Activated naive CD4-positive, alpha-beta T cell (primary cell): ENCODE data around the gene ME1.
"Not testable (repeated sequence)": the region's sequence is repeated elsewhere in the genome, so short reads cannot be mapped to it uniquely, and the experiment has no call there.

Experiments used
- DNase-seq, 4 experiments: peaks; one replicate each; lab custom pipeline; 2025; lab: John Stamatoyannopoulos, UW

The ME1 gene

DNA sequence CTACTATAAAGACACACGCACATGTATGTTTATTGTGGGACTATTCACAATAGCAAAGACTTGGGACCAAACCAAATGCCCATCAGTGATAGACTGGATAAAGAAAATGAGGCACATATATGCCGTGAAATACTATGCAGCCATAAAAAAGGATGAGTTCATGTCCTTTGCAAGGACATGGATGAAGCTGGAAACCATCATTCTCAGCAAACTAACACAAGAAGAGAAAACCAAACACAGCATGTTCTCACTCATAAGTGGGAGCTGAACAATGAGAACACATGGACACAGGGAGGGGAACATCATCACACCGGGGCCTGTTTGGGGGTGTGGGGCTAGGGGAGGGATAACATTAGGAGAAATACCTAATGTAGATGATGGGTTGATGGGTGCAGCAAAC, 174.1 kb downstream of the ME1 start:
- DNase-seq = not testable (repeated sequence)

DNA sequence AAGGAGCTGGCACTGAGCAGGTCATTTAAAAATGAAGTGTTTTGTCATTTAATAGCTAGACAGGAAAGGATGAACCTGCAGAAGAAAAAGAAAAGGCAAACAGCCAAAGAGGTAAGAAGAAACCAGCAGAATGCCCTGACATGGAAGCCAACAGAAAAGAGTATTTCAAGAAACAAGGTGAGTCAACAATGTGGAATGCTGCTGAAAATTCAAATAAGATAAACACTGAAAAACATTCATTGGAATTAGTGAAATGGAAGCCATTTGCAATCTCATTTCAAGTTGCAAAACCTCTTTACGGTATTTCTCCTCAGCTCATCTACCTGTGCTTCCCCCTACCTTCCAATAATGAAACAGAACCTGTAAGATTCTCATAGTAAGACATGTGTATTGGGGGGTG, 178.1 kb downstream of the ME1 start:
- DNase-seq = no peak

DNA sequence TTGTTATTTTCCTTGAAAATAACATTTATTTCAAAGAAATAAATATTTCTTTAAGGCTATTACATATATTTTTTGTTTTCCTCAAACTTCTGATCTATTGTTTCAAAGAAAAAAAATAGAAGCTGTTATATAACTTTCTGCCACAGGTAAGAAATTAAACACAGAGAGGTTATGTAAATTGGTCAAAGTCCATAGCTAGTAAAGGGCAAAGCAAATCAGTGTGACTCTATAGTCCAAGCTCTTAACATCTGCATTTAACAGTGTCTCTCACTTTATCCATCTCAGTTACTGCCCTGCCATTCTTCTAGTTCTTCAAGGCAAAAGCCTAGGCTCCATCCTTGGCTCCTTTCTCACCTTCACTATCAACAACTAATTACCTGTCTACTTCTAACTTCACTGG, 180.6 kb downstream of the ME1 start:
- no peak for DNase-seq

DNA sequence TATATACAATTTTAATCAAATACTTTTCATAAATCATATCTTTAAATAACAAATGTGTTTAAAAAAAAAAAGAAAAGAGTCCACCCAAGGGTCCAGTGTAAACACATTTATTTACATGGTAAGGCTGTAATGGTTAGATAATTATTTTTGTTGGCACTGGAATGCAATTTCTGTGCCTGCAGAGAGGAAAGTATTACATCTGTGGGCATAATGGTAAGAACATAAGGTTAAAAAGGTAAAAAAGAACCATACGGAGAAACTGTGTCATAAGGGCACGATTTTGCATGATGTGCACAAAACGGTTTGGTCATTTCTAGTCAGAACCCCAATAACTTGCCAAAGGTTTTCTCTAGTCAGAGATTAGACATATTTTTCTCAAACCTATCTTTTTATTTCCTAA, 183.4 kb downstream of the ME1 start:
- DNase-seq = no peak

DNA sequence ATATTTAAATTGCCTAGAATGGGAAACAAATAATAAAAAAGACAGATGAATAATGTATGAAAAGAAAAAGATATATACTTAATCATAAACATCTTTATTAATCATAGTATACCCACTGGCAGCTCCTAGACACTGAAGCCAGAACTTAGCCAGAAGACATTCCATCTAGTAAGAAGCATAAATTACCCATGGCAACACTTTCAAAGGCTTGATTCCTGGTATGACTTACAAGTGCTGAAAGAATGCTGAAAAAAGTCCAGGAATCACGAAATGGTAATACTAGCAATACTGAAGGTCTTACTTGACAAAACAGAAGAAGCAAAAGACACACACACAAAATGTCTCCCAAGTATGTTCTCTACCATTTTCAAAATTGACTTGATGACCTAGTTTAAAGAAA, 199.7 kb downstream of the ME1 start:
- DNase-seq = no peak

DNA sequence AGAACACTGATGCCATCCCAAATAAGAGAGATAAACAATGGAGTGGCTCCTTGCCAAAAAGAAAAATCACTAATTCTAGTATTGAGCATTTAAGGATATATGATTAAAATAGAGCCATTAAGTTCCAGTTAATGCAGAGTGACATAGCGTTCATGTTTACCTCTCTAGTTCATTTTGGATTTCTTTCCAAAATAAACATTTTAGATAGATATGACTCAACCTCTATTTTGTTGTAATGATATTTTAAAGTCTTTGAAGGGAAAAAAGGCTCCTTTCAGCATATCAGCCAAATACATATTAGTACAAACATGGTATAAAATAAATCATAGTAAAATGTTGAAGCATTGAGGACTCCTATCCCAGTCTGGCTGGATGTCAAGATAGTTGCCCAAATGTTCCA, 204.3 kb downstream of the ME1 start:
- no peak for DNase-seq

DNA sequence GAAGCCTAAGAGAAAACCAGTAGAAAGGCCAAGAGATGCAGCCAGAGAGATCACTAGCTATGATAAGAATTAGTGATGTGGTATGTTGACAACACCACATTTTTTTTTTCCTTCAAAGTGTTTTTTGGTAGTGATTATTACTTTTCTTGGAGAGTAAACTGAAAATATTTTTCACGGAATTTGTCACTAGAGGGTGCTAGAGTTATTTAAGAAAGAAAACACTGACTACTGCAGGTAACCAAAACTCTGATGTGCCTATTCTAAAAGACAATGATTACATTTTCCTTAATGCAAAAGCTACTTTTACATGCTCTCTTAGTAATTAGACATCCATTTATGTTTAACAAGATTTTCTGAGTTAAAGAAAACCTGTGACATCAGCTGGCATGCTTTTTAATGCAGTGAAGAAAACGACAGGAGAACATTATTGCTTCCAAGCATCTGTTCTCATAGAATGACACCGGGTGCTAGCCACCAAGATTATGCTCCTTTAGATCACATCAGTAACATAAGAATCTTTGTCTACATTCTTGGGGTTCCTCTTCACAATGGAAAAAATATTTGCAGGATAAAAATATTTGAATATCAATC, 208.9 kb downstream of the ME1 start:
- DNase-seq = no peak

DNA sequence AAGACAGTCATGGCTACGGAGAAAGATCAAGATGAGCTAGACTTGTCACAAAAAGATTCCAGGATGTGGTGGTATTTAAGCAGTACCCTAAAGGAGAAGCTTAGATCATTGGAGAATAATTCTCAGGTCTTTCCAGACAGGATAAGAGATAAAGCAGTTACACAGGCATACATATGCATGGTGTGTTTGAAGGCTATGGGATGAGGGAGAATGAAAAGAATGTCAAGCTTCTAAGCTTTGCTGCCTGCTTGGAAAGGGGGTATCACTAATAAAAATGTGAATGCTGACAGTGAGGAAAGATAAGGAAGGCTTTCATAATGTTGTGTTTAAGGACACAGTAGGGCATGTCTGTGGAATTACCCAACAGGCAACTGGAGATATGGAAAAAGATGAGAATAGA, 209.6 kb downstream of the ME1 start:
- DNase-seq = no peak

DNA sequence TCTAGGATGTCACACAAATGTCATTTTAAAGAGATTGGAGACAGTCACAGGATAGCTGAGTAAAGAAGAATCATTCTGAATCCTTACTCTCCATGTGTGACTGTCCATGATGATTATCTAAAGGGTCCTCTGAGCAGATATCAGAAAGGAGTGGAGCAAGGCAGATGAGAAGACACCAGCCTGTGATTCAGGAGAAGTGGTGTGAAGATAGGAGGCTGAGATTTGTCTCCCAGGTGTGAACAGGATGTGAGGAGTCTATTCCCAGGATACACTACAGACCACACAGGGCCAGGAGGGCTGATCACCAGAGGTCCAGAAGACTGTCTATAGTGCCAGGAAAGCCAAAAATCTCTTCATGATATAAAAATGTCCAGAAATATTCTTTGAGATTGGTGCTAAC, 210.7 kb downstream of the ME1 start:
- DNase-seq = no peak

DNA sequence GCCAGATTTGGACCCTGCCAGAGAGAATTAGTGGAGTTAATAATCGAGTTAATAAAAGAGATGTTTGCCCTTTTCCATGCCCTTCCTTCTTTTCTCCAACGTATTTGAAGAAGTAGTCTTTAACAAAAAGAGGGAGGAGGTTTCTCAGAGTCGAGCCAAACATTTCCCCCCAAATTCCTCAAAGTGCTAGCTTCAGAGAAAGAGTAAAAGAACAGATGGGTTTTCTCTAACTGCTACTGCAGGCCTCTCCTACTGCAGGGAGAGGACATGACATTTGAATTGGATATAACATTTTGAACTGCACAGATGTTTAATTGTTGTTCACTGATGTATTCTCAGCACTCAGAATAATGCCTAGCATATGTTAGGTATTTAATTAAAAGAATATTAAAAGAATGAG, 212.2 kb downstream of the ME1 start:
- no peak for DNase-seq

DNA sequence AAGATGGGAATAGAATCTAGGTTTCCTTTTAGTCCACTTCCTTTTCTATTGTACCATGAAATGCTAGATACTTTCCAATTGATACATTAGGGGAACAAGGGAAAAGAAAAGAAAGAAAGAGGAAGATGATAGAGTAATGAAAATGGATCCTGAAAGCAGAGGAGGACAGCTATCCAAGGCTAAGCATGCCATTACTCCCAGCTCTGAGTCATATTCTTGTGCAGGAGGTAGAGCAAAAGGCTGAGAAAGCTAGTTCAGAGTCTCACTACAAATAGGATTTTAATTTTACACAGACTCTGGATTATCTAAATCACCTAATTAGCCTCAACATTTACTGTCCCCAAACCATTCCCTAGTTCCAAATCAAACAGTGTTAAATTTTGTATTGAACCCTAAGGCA, 214.0 kb downstream of the ME1 start:
- no peak for DNase-seq

DNA sequence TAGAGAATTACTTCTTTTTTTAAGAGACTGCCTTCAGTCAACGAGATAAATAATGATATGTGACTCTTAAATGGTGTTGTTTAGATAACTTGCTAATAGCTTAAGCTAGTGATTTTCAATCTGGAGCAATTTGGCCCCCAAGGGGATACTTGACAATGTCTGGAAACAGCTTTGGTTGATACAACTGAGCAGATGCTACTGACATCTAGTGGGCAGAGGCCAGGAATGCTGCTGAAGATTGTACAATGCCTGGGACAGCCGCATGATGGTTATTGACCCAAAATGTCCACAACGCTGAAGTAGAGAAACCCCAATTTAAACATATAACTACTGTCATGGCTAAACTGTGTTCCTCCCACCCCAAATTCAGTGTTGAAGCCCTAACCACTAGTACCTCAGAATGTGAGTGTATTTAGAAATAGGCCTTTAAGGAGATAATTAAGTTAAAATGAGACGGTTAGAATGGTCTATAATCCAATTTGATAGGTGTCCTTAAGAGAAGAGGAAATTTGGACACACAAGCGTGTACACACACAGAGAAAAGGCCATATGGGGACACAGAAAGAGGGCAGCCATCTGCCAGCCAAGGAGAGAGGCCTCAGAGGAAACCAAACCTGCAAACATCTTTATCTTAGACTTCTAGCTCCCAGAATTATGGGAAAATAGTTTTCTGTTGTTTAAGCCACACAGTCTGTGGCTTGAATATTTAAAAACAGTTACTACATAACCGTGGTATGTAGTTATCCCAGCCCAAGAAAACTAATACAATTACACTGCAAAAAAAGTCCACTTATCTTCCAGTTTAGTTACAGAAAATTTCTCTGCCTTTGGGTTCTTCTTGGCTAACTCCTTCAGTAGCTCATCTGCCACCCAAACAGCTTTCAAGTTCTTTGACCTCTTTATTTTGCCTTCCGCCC, 215.5 kb downstream of the ME1 start:
- peak in 2 of 4 experiments; percentile 5 to 25 for DNase-seq

DNA sequence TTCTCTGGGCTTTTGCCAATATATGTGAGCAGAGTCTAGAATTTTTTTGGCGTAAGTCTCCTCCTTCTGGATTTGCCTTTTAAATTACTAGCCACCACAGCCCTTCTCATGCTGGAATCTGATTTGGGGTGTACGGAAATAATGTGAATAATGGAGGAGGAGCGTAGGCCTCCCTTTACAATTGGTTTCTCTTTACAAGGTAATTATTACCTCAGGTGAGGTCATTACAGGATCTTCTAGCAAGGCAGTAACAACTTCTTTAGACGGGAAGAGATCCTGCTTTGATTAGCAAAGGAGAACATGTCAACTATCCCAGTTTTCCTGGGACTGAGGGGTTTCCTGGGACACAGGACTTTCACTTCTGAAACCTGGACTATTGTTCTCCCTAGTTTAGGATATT, 228.8 kb downstream of the ME1 start:
- no peak for DNase-seq

DNA sequence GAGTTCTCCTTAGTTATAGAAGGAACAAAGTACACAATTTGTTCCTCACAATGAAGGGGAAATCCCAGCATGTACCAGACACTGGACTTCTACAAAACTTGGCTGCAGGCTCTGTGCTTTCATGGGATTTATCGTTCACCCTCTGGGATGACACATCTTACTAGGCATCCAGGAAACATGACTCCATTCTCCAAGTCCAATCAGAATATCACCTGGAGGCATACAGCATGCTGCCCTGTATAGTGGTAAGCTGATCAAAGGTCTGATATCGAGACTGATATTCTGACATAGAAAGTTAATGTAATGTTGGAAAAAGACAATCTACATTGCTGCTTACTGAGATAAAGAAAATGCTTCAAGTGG, 231.0 kb downstream of the ME1 start:
- no peak for DNase-seq

DNA sequence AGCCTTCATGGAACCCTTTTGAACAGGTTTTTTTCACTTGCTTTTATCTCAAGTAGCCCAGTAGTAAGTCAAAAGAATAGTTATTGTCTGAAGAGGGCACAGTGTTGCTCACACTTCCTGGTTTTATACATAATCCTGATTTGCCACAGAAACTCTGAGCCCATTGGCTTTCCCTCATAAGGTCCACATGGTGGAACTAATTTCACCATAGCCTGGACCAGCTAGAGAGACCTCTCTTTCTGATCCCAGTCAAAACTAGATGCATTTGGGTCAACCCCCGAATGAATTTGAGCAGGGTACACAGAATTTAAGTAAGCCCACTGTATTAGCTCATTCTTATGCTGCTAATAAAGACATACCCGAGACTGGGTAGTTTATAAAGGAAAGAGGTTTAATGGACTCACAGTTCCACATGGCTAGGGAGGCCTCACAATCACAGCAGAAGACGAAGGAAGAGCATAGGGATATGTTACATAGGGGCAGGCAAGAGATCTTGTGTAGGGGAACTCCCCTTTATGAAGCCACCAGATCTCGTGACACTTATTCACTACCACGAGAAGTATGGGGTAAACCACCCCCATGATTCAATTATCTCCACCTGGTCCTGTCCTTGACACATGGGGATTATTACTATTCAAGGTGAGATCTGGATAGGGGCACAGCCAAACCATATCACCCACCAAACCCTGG, 231.5 kb downstream of the ME1 start:
- DNase-seq = no peak

DNA sequence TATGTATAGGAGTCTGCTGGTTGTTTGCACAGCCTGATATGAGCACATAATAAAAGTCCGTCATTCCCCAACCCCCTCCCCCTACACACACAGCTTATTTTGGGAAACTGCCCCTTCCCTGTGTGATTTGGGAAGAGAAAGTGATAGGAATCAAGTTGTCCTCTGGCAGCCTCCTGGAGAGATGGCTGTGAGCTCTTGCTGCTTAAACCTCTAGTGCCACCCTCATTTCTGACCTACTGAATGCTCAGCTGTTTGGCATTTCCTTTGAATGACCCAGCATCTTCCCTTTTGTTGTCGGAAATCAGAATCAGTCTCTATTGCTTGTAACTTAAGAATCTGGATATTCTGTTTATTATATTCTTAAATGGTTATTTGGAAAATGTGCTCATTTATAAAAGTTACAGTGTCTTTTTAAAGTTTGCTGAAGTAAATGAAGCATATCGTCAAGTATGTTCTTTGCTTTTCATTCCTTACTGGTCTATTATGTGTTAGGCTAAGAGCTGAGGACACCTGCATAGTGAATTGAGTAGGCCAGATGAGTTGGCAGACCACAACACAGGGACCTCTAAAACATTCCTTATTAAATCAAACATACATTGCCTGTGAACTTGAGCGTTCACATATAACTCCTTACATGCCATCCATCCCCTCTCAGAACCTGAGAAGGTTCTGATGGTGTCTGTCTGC, 232.2 kb downstream of the ME1 start:
- DNase-seq = no peak

DNA sequence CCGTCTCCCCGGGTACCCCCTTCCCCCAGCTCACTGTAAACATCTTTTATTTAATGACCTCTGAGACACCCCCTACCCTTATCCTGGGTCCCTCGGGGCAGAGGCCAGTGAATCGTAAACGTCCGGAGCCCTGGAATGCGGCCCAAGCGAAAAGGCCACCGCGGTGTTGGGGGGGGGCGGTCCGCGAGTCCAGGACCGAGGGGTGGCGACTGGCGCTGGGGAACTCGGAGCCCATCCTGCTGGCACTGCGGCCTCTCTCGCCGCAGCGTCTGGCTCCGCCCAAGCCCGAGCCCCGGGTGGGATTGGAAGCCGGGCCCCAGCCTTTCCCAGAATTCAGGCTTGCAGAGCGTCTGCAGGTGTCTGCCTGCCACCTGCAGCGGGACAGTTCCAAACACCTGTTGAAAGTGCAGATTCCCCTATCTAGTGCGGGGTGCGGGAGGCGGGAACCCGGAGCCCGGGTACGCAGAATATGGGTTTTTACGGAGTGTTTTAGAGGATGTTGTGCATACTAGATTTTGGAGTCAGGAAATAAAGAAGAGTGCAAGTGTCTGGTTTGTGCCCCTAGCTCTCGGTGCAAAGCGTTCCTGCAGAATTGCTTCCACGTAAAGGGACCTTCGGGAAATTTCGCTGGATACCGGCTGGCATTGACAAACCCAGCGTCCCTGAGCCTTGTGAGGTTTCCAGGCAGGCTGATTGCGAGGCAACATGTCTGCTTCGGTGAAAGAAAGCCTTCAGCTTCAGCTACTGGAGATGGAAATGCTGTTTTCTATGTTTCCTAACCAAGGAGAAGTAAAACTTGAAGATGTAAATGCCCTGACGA, 236.9 kb downstream of the ME1 start:
- DNase-seq = peak in 1 of 4 experiments; percentile 3

DNA sequence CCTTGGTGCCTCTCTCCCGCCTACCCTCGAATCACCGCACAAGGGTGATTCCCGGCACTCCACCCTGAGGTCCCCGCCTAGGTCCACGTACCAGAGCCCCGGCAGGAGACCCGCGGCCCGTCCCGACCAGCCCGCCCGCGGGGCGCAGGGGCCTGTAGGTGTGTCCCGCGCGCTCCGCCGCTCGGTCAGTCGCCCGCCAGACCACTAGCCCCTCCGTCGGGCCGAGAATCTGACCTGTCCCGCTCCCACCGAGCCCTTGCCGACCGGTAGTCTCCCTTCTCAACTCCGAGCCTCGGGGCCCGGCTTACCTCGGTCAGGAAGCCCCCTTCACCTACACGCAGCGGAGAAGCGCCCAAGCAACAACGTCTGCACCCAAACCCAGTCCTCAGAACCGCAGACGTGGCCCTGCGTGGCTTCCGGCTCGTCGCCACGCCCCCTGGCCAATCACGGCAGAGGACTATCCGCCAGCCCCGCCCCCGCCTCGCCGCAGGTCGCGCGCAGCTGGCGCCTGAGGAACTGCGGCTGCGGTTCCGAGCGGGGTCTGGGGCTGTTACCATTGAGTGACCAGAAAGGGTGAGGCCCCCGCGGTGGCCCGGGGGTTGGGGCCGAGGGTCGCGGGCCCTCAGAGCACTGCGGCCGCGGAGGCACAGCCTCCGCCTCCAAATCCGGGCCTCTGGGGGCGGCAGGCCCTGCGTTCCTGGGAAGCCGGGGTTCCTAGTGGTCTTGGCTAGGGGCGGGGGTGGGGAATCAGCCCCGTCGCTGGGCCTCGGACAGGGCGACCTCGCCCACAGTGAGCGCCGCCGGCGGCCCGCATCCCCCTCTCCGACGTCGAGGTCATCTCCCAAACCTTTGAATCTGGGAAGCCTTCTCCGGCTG, 237.7 kb downstream of the ME1 start, which contains the start of the genes PGM3 and RWDD2A:
Gene PGM3, minus strand, starts transcription at position 395 of the 876 bp plus-strand sequence. CDS start 2,253 bp downstream, outside the sequence.
Gene RWDD2A, plus strand, starts transcription at position 487 of the 876 bp plus-strand sequence. CDS start 1,095 bp downstream, outside the sequence.
- peak; percentile 53 to 87 (median 72) for DNase-seq

DNA sequence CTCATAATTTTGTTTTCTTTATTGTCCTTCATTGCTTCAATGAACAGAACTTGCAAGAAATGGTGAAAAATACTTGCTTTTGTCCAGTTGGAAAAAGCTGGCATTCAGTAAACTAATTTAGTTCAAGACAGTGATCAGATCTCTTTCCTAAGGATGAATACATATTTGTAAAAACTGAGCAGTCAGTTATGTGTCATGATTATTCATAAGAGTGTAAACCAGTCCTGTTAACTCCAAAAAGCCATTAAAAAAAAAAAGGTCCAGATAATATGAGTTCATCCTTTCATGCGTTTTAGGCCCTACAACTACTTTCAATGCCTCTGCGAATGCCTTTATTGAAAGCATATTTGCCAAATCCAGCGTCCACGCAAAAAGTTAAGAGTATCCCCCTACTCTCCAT, 238.4 kb downstream of the ME1 start:
- no peak for DNase-seq

DNA sequence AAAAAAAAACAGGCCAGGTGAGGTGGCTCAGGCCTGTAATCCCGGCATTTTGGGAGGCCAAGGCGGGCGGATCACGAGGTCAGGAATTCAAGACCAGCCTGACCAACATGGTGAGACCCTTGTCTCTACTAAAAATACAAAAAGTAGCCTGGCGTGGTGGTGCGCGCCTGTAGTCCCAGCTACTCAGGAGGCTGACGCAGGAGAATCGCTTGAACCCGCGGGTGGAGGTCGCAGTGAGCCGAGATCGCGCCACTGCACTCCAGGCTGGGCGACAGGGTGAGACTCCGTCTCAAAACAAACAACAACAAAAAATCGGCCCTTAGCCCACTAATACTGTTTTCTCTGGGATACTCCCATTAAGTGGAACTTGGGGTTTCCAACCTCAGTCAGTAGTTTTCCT, 238.9 kb downstream of the ME1 start:
- DNase-seq = not testable (repeated sequence)
